IPS-18c (cell line): ENCODE measurements around the gene PIH1D1.
"Not testable (repeated sequence)": the region's sequence is repeated elsewhere in the genome, so short reads cannot be mapped to it uniquely, and the experiment has no call there.

ENCODE experiments used
- H3K4me3 ChIP-seq: 2 replicates; pipeline ENCODE4 v1.7.0; 2013; ENCODE audit warnings: low read depth, mild to moderate bottlenecking, low read length, moderate library complexity; ENCODE audit not compliant: insufficient read depth
- H3K9me3 ChIP-seq: one replicate; pipeline ENCODE4 v1.6.1; 2013; ENCODE audit warnings: mild to moderate bottlenecking, low read length, moderate library complexity; ENCODE audit not compliant: control insufficient read depth, insufficient read depth

Gene PIH1D1

DNA sequence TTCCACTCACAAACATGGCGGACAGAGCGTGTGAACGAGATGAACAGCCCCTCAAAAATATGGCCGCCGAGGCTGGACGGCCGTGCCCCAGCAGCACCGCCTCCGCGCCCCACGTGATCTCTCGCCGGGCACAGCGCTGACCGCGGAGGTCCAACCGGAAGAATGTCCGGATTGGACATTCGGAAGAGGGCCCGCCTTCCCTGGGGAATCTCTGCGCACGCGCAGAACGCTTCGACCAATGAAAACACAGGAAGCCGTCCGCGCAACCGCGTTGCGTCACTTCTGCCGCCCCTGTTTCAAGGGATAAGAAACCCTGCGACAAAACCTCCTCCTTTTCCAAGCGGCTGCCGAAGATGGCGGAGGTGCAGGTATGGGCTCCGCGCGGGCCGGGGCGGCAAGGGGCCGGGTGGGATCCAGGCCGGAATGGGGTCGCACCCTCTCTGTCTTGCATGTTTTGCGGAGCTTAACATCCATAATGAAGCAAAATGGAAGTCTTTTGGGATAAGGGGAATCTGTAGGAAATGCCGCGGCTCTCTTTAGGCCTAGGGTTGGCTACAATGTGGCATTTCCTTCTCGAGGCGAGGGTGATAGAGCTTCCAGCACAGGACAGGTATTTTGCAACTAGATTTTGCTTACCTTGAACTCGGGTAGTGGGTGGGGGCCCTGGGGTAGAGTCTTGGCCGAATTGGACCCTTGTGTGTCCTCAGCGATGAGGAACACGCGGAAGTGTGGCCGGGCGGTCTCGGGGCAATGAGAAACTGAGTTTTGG lies 35.8 kb upstream of the PIH1D1 start, which contains the start of gene RPL13A:
Gene RPL13A, plus strand, starts transcription at position 332 of the 769 bp plus-strand sequence. Its CDS starts 22 bp downstream, at position 354.
- no peaks in the 10 kb centered on the region for H3K9me3 ChIP-seq

DNA sequence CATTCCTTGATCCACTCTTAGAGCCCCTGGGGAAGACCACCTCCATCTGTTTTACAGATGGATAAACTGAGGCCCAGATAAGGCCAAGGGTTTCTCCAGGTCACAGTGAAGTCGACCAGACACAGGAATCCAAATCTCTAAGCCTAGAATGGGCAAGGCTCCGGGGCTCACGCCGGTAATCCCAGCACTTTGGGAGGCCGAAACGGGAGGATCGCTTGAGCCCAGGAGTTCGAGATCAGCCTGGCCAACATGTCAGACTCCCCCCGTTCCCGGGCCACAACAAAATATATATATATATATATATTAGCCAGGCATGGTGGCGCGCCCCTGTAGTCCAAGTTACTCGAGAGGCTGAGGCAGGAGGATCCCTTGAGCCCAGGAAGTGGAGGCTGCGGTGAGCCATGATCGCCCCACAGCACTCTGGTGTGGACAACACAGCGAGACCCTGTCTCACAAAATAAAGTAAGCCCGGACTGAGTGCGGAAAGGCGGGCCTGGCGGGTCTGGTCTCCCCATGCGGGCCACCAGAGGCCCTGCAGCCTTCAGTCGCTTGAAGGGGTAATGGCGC lies 35.2 kb upstream of the PIH1D1 start:
- Histone ChIP-seq H3K4me3 (no peak overlapping the region), H3K9me3 (no peaks in the 10 kb centered on the region)

More for the DNA sequence above, 35.8 kb upstream of the PIH1D1 start, which contains the start of gene RPL13A:
- peak within 1 kb of the TSS; percentile 99 for H3K4me3 ChIP-seq

GRCh38 chr19:49486232-49486631 lies 34.6 kb upstream of the PIH1D1 start:
- H3K9me3 ChIP-seq: no peaks in the 10 kb centered on the region
- no peak overlapping the region for H3K4me3 ChIP-seq

DNA sequence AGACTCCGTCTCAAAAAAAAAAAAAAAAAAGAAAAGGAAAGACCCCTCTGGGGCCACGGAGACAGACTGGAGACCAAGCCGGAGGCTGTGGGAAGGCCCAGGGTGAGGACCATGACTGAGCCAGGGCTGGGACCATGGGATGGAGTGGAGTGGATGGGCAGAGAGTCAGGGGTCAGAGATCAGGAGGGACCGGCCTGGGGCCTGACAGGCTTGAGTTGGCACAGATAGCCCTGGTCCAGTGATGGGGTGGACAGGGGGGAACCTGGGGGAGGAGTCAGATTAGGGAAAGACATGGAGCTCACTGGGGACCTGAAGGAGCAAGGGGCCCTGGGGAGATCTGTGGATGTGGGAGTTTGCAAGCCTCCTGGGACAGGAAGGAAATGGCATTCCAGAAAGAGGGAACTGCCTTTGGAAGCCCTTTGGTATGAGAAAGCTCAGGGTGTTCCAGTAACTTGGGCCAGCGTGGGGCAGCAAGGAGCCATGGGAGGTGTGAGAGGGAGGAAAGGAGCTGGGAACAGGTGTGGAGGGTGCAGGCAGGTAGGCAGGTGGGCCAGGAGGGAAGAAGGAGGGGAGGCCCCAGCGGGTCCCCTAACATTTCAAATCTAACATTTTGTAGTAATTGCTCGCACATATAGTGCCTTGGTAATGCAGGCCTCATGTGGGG lies 29.5 kb upstream of the PIH1D1 start:
- H3K9me3 ChIP-seq: no peaks in the 10 kb centered on the region
- H3K4me3 ChIP-seq: no peak overlapping the region

- no peak overlapping the region for H3K4me3 ChIP-seq
Observed at GRCh38 chr19:49479975-49480628, 28.5 kb upstream of the PIH1D1 start.

GRCh38 chr19:49475995-49476880 lies 24.6 kb upstream of the PIH1D1 start:
- no peak overlapping the region; the same call in 1 of the 2 replicates for H3K4me3 ChIP-seq
- H3K9me3 ChIP-seq: no peaks in the 10 kb centered on the region

More at GRCh38 chr19:49479975-49480628, 28.5 kb upstream of the PIH1D1 start:
- no peaks in the 10 kb centered on the region for H3K9me3 ChIP-seq

GRCh38 chr19:49475191-49475917 lies 23.7 kb upstream of the PIH1D1 start:
- Histone ChIP-seq H3K9me3 (no peaks in the 10 kb centered on the region), H3K4me3 (no peak overlapping the region)

DNA sequence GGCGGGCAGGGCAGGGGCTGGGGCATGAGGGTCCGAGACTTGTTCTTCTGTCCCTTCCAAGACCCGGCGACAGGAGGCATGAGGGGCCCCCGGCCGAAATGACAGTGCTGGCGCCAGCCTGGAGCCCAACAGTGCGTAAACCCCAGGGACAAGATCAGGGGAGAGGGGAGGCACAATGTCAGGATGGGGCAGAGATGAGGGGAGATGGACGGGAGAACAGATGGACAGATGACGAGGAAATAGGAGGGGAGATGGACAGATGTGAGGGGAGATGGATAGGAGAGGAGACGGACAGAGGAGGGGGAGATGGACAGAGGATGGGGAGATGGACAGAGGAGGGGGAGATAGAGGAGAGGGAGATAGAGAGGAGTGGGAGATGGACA lies 22.9 kb upstream of the PIH1D1 start:
- H3K9me3 ChIP-seq: no peaks in the 10 kb centered on the region
- H3K4me3 ChIP-seq: no peak overlapping the region

DNA sequence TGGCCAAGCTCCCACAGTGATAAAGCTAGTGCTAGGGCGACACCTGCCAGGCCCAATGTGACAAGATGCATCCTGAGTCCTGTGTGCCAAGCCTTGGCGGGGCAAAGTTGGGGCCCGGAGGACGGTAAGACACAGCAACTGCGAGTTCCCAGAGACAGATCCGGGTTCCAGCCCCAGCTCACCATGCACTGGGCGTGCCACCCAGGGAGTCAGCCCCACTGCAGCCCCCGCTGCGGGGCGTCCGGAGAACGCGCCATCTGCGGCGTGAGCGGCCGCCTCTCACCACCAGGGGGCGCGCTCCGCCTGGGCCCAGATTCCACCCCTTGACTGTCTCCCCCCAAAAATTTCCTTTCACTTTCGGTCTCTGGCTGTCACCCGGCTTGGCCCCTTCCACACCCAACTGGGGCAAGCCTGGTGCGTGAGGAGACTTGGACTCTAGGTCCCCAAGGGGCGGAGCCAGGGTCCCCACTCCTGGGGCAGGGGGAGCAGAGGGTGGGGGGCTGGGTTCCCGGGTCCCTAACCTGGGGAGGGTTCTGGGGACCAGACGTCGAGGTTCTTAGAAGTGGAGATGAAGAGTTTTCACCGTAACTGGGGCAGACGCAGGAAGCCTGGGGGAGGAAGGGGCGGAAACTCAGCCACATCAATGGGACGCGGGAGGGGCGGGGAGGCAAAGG lies 22.4 kb upstream of the PIH1D1 start, which contains the start of gene FLT3LG:
Gene FLT3LG, plus strand, starts transcription at position 348 of the 674 bp plus-strand sequence. CDS start 425 bp downstream, outside the sequence.
- Histone ChIP-seq H3K4me3 (peak within 1 kb of the TSS; percentile 46), H3K9me3 (no peaks in the 10 kb centered on the region)

DNA sequence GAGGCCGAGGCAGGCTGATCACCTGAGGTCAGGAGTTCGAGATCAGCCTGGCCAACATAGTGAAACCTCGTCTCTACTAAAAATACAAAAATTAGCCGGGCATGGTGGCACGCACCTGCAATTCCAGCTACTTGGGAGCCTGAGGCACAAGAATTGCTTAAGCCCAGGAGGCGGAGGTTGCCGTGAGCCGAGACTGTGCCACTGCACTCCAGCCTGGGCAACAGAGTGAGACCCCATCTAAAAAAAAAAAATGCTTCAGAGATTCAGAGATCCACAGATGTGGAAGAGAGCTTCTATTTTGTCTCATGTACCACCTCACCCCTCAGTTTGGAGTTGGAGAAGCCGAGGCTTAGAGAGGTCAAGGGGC lies 21.9 kb upstream of the PIH1D1 start:
- not testable (repeated sequence) for H3K9me3 ChIP-seq, H3K4me3 ChIP-seq

- no peak overlapping the region for H3K4me3 ChIP-seq
- H3K9me3 ChIP-seq: no peaks in the 10 kb centered on the region
Observed at GRCh38 chr19:49472936-49473335, 21.3 kb upstream of the PIH1D1 start.

- H3K4me3 ChIP-seq: no peak overlapping the region
- H3K9me3 ChIP-seq: no peaks in the 10 kb centered on the region
Observed at GRCh38 chr19:49470615-49470978, 19.0 kb upstream of the PIH1D1 start.

GRCh38 chr19:49469828-49470614 lies 18.4 kb upstream of the PIH1D1 start:
- Histone ChIP-seq H3K4me3 (no peak overlapping the region), H3K9me3 (no peaks in the 10 kb centered on the region)

DNA sequence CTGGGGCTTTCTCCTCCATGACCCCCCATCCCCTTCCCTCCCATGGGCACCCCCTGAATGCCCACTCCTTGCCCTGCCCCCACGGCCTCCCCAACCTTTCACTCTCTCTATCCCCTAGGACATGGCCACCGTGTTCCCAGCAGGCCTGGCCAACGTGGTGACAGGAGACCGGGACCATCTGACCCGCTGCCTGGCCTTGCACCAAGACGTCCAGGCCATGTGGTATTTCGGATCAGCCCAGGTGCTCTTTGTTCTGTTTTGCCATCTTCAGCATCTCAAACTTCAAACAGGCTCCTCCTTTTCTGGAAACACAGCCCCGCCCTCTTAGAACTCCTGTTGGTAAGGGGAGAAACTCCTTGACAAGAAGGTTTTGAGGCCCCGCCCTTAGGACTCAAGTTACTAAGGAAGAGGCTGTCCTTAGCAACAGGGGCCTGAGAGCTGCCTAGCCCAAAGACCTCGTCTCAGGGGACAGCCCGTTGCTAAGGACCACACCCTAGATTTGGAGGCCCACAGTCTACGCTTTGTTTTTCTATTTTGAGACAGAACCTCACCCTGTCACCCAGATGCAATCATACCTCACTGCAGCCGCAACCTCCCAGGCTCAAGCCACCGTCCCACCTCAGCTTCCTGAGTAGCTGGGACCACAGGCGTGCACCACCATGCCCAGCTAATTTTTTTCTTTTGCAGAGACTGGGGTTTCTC lies 17.3 kb upstream of the PIH1D1 start:
- Histone ChIP-seq H3K9me3 (no peaks in the 10 kb centered on the region), H3K4me3 (no peak overlapping the region; the same call in 1 of the 2 replicates)
